Fibroblast of skin of left biceps (primary cell): Measurements from ENCODE around the gene HLA-G.

Experiments used
- DNase-seq, 2 experiments: peaks; one replicate each; pipeline ENCODE4 v3.0.0-alpha.2; 2013; ENCODE audit warnings: low read depth in 2 of 2

HLA-G gene

DNA sequence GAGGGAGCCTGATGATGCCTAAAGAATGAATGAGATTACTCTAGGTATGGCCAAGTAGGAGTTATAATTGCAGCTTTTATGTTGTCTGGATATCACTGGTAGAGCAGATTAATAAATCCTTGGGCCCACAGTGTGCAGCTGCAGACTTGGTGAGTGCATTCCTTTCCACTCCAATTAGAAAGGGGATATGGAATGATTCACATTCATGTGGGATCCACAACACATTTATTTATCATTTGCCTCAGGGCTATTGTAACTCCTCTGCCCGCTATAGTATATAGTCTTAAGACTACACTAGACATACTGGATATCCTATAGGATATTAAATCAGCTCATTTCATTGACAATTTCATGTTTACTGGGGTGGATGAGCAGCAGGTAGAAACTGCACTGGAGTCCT, 11.6 kb upstream of the HLA-G start:
- no peak for DNase-seq

DNA sequence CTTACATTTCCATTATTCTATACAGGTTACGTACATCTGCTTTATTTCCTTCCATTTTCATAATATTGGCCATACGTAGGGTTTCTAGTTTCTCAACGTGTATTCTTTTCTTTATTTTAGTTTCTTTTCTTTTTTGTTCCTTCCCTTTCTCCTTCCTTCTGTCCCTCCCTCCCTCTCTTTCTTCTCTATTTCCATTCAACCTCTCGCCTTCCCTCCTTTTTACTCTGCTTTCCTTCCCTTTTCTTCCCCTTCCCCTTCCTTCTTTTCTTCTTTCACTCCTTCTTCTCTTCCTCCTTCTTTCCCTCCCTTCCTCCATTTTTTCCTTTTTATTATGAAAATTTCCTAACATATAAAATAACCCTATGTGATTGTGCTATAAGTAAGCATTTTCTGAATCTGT, 8.7 kb upstream of the HLA-G start:
- no peak for DNase-seq

GRCh38 chr6:29824144-29824543, 3.5 kb upstream of the HLA-G start:
- DNase-seq: no peak

GRCh38 chr6:29825848-29826247, 1.8 kb upstream of the HLA-G start:
- DNase-seq: no peak

DNA sequence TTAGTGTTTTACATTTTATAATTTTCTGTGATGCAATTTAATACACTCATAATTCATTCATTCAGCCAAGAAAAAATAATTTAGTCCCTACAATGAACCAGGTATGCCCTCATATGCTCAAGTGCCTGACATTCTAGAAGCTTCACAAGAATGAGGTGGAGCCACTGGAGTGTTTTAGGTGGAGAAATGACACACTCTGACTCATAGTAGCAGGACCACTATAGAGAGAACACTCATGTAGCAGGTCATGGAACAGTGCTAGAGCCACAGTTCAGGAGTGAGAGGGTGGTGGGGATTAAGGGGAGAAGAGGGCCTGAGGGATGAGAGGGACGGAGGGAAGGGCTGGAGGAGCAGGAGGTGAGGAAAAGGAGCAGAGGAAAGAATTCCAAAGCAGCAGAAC, 1.4 kb upstream of the HLA-G start:
- no peak for DNase-seq

GRCh38 chr6:29828471-29828797, 809 bp downstream of the HLA-G start:
- no peak for DNase-seq

DNA sequence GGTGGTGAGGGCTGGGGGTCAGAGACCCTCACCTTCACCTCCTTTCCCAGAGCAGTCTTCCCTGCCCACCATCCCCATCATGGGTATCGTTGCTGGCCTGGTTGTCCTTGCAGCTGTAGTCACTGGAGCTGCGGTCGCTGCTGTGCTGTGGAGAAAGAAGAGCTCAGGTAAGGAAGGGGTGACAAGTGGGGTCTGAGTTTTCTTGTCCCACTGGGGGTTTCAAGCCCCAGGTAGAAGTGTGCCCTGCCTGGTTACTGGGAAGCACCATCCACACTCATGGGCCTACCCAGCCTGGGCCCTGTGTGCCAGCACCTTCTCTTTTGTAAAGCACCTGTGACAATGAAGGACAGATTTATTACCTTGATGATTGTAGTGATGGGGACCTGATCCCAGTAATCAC, 2.1 kb downstream of the HLA-G start:
- DNase-seq: no peak

- DNase-seq: no peak
Observed at GRCh38 chr6:29830409-29830808, 2.8 kb downstream of the HLA-G start.

DNA sequence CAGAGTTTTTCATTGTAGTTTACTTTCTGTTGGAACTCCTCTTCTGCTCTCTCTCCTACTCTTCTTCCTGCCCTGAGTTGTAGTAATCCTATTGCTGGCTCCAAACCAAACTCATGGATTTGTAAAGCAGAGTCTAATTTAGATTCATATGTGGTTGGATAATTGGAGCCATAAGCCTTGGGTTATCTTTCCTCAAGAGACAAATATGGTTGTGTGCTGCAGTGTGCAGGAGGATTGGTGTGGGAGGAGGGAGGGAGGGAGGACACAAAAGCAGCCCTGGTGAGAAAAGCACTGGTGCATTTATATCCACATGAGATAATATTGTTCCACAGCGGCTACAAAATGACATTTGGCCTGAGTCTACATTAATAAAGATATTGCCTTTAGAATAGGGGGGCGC, 4.2 kb downstream of the HLA-G start:
- no peak for DNase-seq

DNA sequence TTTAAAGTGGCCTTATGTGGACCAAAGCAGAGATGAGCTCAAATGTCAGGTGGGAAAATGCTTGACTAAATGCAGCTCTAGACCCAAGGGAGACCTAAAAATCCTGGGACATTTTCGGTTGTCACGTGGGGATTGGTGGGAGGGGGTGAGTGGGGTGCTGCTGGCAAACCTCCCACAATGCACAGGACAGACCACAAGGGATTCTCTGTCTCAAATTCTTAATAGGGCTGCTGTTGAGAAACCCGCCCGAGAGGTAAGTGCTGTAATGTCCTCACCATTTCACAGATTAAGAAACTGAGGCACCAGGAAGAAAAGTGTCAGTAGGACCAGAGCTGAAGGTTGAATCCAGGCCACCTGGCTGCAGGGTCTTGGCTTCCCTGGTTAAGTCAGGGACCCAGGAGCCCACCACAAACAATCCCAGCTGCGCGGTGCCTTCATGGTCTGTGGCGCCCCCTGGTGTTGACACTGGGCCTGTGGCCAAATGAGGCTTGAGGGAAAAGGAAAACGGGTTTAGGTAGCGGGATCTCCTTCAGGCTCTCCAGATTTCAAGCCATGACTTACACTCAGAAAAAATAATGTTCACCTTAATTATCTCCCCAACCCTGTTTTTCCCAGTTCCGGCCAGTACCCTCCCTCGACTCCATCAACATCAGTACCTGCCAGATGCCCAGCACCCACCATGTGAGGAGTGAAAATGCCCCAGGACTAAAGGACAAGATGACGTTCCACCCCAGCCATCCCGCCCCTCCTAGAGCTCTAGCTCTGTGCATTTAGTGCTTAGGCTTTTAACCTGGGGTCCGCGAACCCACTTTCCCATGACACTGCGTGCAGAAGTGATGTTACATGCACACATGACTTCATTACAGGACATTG, 7.2 kb downstream of the HLA-G start:
- no peak for DNase-seq

- DNase-seq: no peak
Observed at GRCh38 chr6:29839917-29840316, 12.3 kb downstream of the HLA-G start.

GRCh38 chr6:29841030-29841429, 13.4 kb downstream of the HLA-G start:
- no peak for DNase-seq

- no peak for DNase-seq
Observed at GRCh38 chr6:29845405-29846006, 17.9 kb downstream of the HLA-G start.

DNA sequence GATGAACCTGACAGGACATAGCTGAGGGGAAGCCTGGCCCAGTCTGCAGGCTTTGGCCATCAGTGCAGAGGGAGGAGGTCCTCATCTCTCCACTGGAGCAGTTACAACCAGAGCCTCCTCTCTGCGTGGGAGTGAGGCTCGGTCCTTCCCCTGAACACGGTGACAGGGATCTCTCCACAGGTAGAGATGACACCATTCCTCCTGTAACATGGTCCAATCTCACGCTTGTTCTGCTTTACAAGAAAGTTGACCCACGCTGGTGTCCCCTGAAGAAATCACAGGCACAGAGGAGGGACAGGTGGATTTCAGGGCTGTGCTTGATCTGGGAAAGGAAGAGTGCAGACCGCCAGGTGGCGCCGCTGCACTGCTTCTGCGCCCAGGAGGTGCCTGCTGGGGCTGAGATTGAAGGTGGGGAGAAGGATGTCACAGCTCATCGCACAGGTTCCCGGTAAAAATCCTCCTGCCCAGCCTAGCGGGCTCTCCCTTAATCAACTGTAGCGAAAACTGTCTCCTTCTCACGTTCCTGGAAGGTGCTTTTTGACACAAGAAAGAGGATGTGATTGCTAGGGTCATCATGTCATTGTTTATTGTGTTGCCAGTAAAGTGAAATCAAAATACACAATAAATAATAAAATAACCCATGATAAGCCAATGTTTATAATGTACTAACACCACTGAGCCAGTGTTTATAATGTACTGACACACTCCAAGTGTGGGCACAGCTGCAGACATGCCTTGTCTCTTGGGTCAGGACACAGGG, 20.4 kb downstream of the HLA-G start:
- DNase-seq: peak in 1 of 2 experiments; percentile 5

- DNase-seq: no peak
Observed at GRCh38 chr6:29850011-29850553, 22.5 kb downstream of the HLA-G start.

GRCh38 chr6:29851190-29851589, 23.6 kb downstream of the HLA-G start:
- DNase-seq: no peak

- no peak for DNase-seq
Observed at GRCh38 chr6:29853245-29853644, 25.6 kb downstream of the HLA-G start.

- DNase-seq: no peak
Observed at GRCh38 chr6:29858006-29858405, 30.4 kb downstream of the HLA-G start.

- DNase-seq: no peak
Observed at GRCh38 chr6:29861521-29862255, 34.1 kb downstream of the HLA-G start.

DNA sequence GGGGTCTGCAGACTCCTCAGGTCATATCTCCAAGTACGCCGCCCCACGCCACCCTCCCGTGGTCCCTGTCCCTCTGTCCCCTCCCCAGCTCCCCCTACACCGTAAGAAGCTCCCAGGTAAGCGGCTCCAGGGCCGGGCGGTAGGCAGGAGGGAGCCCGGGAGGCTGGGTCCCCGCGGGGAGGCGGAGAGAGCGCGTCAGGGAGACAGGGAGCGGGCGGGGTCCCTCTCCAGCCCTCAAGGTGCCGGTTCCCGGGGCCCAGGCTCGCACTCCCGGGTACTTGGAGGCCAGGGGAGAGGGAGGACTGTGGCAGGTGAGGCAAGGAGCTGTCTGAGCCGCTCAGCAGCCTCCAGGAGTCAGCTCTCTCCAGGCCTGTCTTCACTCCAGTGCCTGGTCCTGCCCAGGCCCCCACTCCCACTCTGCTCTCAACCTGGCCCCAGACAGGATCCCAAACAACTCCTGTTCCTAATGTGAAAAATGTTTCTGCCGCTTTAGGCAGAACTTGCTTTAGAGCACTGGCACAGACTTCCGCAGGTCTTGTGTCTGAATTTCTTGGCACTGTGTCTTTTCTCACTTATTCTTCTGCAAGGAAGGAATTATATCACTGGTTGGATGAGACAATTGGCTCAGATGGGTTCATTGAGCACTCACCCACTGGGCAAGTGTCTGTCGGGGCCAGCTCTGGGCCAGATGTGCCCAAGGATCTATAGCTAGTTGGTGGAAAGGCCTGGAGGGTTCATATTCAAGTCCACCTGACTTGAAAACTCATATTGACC, 36.6 kb downstream of the HLA-G start:
- no peak for DNase-seq

DNA sequence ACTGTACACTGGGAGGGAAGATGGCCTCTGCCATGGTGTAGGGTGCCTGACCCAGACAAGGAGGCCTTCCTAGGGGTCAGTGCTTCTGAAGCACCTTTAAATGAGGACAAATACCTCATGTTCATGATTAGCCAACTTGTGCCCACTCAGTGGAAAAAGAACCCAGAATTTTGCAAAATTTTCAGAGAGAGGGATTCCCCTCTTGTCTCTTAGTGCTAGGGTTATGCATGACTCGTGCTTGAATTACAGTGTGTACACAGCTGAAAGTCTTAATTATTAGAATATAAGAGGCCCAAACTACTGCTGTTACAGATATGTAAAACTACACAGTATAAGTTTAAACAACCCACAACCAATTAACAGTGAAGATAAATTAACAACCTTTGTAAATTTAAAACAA, 38.0 kb downstream of the HLA-G start:
- no peak for DNase-seq
